ENCODE results near the gene CDK5RAP3.

CDK5RAP3 gene

DNA sequence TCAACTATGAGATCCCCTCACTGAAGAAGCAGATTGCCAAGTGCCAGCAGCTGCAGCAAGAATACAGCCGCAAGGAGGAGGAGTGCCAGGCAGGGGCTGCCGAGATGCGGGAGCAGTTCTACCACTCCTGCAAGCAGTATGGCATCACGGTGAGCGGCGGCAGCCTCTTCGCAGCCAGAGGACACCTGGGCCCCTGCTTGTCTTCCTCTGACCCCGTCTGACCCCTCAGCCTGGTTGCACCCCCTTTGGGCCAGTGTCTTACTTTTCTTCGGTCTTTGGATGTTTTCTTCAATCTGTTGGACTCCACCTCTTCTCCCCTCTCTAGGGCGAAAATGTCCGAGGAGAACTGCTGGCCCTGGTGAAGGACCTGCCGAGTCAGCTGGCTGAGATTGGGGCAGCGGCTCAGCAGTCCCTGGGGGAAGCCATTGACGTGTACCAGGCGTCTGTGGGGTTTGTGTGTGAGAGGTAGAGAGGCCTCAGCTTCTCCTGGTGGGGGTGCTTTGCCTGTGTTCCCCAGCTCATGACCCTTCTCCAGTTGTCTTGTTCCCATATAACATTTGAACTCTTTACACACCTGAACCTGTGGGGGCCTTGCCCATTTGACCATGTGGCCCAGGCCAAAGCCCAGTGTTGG lies 4.4 kb downstream of the CDK5RAP3 start:
- TF ChIP-seq, protein P1, sequence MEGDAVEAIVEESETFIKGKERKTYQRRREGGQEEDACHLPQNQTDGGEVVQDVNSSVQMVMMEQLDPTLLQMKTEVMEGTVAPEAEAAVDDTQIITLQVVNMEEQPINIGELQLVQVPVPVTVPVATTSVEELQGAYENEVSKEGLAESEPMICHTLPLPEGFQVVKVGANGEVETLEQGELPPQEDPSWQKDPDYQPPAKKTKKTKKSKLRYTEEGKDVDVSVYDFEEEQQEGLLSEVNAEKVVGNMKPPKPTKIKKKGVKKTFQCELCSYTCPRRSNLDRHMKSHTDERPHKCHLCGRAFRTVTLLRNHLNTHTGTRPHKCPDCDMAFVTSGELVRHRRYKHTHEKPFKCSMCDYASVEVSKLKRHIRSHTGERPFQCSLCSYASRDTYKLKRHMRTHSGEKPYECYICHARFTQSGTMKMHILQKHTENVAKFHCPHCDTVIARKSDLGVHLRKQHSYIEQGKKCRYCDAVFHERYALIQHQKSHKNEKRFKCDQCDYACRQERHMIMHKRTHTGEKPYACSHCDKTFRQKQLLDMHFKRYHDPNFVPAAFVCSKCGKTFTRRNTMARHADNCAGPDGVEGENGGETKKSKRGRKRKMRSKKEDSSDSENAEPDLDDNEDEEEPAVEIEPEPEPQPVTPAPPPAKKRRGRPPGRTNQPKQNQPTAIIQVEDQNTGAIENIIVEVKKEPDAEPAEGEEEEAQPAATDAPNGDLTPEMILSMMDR (conservative IDR thresholded peaks at IDR 0.05; ENCODE audit: low read depth, low read length) = no peak
- DNase-seq (ENCODE audit: low read depth) = no peak
- H3K4me3 ChIP-seq (ENCODE audit: low read depth, low read length) = no peak overlapping the region

- no peak overlapping the region for H3K4me3 ChIP-seq (ENCODE audit: low read depth, low read length)
- TF ChIP-seq, protein P1 (conservative IDR thresholded peaks at IDR 0.05; ENCODE audit: low read depth, low read length) = no peak
- DNase-seq (ENCODE audit: low read depth) = no peak
Measured at GRCh38 chr17:47975823-47976205, 4.9 kb downstream of the CDK5RAP3 start.

DNA sequence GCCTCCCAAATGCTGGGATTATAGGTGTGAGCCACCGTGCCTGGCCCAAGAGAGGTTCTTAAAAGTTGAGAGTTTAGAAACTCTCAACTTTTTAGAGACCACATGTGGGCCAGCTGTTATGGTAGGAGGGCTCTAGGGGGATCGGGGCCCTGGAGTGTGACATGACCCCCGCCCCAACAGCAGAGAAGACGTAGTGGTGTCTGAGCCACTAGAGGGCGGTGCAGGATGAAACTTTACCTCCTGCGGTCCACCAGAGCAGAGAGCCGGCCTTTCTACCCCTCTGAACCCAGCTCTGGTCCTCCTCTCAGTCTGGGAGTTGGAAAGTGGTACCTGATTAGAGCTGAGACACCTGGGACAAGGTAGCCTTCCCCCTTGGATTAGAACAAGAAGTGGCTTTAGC lies 7.4 kb downstream of the CDK5RAP3 start:
- DNase-seq (ENCODE audit: low read depth) = peak; percentile 75
- TF ChIP-seq, protein P1 (conservative IDR thresholded peaks at IDR 0.05; ENCODE audit: low read depth, low read length) = peak; percentile 86
- H3K4me3 ChIP-seq (ENCODE audit: low read depth, low read length) = no peak overlapping the region

GRCh38 chr17:47980541-47980940 lies 9.6 kb downstream of the CDK5RAP3 start:
- TF ChIP-seq, protein P1 (conservative IDR thresholded peaks at IDR 0.05; ENCODE audit: low read depth, low read length) = no peak
- no peak for DNase-seq (ENCODE audit: low read depth)
- H3K4me3 ChIP-seq (ENCODE audit: low read depth, low read length) = no peak overlapping the region

- no peak for DNase-seq (ENCODE audit: low read depth)
- H3K4me3 ChIP-seq (ENCODE audit: low read depth, low read length) = no peak overlapping the region
- TF ChIP-seq, protein P1 (conservative IDR thresholded peaks at IDR 0.05; ENCODE audit: low read depth, low read length) = no peak
Measured at GRCh38 chr17:47981462-47981861, 10.5 kb downstream of the CDK5RAP3 start.

DNA sequence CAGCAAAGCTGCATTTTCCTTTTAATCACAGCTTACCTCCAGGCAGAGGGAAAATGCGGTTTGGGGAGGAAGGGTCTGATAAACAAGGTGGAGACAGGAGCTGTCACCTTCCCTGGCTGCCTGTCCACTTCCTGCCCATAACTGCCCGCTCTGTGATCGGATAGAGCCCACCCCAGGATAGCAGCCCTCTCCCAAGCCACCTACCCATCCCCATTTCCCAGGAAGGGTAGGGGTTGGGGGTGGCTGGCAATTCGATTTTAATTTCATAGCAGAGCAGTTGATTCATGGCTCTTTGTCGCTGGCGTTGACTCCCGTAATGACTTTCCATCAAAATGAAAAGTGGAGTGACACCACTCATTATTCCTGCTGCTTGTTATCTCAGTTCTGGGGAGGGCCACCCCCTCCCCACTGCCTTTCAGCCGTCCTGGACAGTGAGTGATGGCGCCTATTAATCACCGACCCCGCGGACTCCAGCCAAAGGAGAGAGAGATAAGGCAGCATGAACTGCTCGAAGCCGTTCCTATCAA lies 11.2 kb downstream of the CDK5RAP3 start:
- H3K4me3 ChIP-seq (ENCODE audit: low read depth, low read length) = no peak overlapping the region
- DNase-seq (ENCODE audit: low read depth) = no peak
- TF ChIP-seq, protein P1 (conservative IDR thresholded peaks at IDR 0.05; ENCODE audit: low read depth, low read length) = no peak

All from choroid plexus epithelial cell (primary cell).